HepG2 (cell line): ENCODE measurements around the gene CALU. TPM values are rescaled to one million over a fixed set of nuclear protein-coding genes. Genes with fewer than 3 reads are reported as not detected.

Source experiments
- BCL6 ChIP-seq: IDR thresholded peaks from 2 replicates; pipeline ENCODE4 v1.6.1; 2016; ENCODE audit warnings: missing genetic modification reagents, missing compliant biosample characterization
- CREB1 ChIP-seq, 2 experiments: fragments of 450-650 bp in 1 of 2; IDR thresholded peaks; 2 replicates each; pipeline ENCODE4 v1.6.1; 2016 to 2017; ENCODE audit warnings: control low read depth in 1 of 2, mild to moderate bottlenecking in 1 of 2, missing compliant biosample characterization in 1 of 2, missing genetic modification characterization in 1 of 2
- FOXA3 ChIP-seq: IDR thresholded peaks from 2 replicates; pipeline ENCODE4 v1.6.1; 2016; ENCODE audit warnings: missing genetic modification reagents, missing compliant biosample characterization
- GMEB1 ChIP-seq: sonication (generic); formaldehyde crosslinking; IDR thresholded peaks from 2 replicates; pipeline ENCODE4 v1.5.1; 2020; ENCODE audit warnings: missing genetic modification reagents, mild to moderate bottlenecking, borderline replicate concordance
- ISL2 ChIP-seq: sonication (generic); formaldehyde crosslinking; IDR thresholded peaks from 2 replicates; pipeline ENCODE4 v1.5.0; 2020; ENCODE audit warnings: missing genetic modification reagents
- MAFG ChIP-seq: sonication (generic); formaldehyde crosslinking; IDR thresholded peaks from 2 replicates; pipeline ENCODE4 v1.5.1; 2020; ENCODE audit warnings: mild to moderate bottlenecking, missing genetic modification reagents
- NR2F2 ChIP-seq: IDR thresholded peaks from 2 replicates; pipeline ENCODE4 v1.6.1; 2012; ENCODE audit warnings: low read depth, inconsistent platforms, borderline replicate concordance
- NR2F6 ChIP-seq, 2 experiments: IDR thresholded peaks; 2 replicates each; pipeline ENCODE4 v1.6.1; 2016; ENCODE audit warnings: antibody characterized with exemption in 1 of 2, mild to moderate bottlenecking in 1 of 2
- PPARG ChIP-seq: conservative IDR thresholded peaks from 2 replicates; pipeline ENCODE4 v1.6.1; 2016; ENCODE audit warnings: missing biosample characterization, missing genetic modification reagents
- TBX3 ChIP-seq: fragments of 450-650 bp; IDR thresholded peaks from 2 replicates; pipeline ENCODE4 v1.6.1; 2017; ENCODE audit warnings: antibody characterized with exemption, mild to moderate bottlenecking, inconsistent platforms, borderline replicate concordance
- YEATS2 ChIP-seq: sonication (generic); formaldehyde crosslinking; IDR thresholded peaks from 2 replicates; pipeline ENCODE4 v1.4.0; 2020; ENCODE audit warnings: missing genetic modification reagents, borderline replicate concordance
- ZNF597 ChIP-seq: sonication (generic); formaldehyde crosslinking; IDR thresholded peaks from 2 replicates; pipeline ENCODE4 v1.5.0; 2020; ENCODE audit warnings: missing genetic modification reagents
- ZNF75D ChIP-seq: sonication (generic); formaldehyde crosslinking; IDR thresholded peaks from 2 replicates; pipeline ENCODE4 v1.8.1; 2023; ENCODE audit warnings: missing genetic modification reagents, mild to moderate bottlenecking, borderline replicate concordance
- polyA plus RNA-seq, 8 experiments: library from polyadenylated mRNA; depleted of rRNA in 3 of 8; stranded (reverse) in 7 of 8; unstranded in 1 of 8; fragments of >200 nt; fragmentation: Illumina TruSeq in 4 of 8; extraction: Trizol in 4 of 8; gene quantifications; 2 replicates each; pipeline versions ENCODE4 v1.2.1 to v1.2.3, GENCODE V29; 2011 to 2016; ENCODE audit warnings: low read depth in 4 of 8, missing spikeins in 1 of 8, mixed read lengths in 1 of 8; ENCODE audit not compliant: insufficient read depth in 1 of 8
- total RNA-seq, 5 experiments: library from RNA; depleted of rRNA; stranded (reverse); fragments of >200 nt; fragmentation: Illumina TruSeq; extraction: Trizol; gene quantifications; 2 replicates each; pipeline ENCODE4 v1.2.3, GENCODE V29; 2016; ENCODE audit warnings: low read depth in 1 of 5
- TF ChIP-seq, protein P1 (sequence below): sonication (generic); formaldehyde crosslinking; IDR thresholded peaks from 2 replicates; pipeline ENCODE4 v1.5.1; 2020; ENCODE audit warnings: mild to moderate bottlenecking, missing genetic modification reagents, borderline replicate concordance

The CALU gene
- total and polyA plus RNA-seq, 2 of the 13 experiments (the other 11 are each of a cell fraction or from before 2014, with no cell fraction given) = 198 to 252 TPM

DNA sequence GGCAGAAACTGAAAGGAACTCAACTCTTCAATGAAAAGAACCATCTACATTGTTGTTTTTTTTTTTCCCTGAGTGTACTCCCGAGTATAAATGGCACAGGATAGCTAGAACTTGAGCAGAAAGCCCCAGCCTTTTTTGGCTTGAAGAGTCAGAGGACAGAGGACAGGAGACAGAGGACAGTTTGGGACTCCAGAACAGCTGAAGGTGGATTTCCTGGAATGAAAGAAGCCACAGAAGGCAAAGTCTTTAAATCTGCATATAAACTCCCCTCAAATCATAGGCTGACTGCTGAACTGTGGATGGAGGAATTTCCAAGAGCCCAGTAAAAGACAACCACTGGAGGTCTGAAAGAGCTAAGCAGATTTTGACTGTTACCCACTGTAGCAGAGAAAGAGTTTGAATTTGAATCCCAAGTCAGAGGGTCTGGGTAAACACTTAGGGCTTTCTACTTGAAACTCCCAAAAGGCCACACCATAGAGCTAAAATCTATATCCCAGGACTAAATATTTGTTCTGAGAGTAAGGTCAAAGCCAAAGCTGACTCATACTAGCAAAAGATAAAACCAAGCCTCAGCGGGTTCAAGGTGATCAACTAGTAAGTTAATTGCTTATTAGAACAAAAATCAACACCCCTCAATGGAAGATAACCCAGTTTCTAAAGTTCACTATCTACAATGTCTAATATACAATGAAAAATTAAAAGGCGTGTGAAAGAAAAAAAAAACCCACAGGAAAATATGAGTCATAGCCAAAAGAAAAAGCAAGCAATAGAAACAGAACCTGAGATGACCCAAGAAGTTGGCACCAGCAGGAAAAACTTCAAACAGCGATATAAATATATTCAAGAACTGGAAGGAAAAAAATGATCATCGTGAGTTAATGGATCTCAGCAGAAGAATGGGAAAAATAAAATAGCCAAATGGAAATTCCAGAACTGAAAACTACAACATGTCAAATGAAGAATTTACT is 38.3 kb downstream of the CALU start (continued):
- TF ChIP-seq ZNF597 (CRISPR knock-in tag) = no peak
- peak; percentile 50; the same call in 1 of the 2 replicates for TF ChIP-seq TBX3
- TF ChIP-seq ISL2 = 0 out of 2 replicates have a peak, but pooled peaks have one; percentile 33
- TF ChIP-seq GMEB1 (CRISPR knock-in tag) = no peak
- no peak for TF ChIP-seq YEATS2 (CRISPR knock-in tag)
- TF ChIP-seq MAFG (CRISPR knock-in tag) = no peak
- TF ChIP-seq CREB1 (IDR thresholded peaks at IDR 0.05) = no peak
- peak; percentile 27; the same call in 1 of the 2 replicates for TF ChIP-seq CREB1 (CRISPR knock-in tag; IDR thresholded peaks at IDR 0.05)
- TF ChIP-seq BCL6 (CRISPR knock-in tag) = 0 out of 2 replicates have a peak, but pooled peaks have one; percentile 14
- TF ChIP-seq NR2F6 (IDR thresholded peaks at IDR 0.05) = peak; percentile 73
- peak; percentile 17; the same call in 1 of the 2 replicates for TF ChIP-seq NR2F6 (CRISPR knock-in tag; IDR thresholded peaks at IDR 0.05)
- TF ChIP-seq PPARG (CRISPR knock-in tag) = 0 out of 2 replicates have a peak, but pooled peaks have one; percentile 11
- TF ChIP-seq ZNF75D = no peak
- TF ChIP-seq NR2F2 = peak; percentile 63; the same call in 1 of the 2 replicates
- TF ChIP-seq, protein P1, sequence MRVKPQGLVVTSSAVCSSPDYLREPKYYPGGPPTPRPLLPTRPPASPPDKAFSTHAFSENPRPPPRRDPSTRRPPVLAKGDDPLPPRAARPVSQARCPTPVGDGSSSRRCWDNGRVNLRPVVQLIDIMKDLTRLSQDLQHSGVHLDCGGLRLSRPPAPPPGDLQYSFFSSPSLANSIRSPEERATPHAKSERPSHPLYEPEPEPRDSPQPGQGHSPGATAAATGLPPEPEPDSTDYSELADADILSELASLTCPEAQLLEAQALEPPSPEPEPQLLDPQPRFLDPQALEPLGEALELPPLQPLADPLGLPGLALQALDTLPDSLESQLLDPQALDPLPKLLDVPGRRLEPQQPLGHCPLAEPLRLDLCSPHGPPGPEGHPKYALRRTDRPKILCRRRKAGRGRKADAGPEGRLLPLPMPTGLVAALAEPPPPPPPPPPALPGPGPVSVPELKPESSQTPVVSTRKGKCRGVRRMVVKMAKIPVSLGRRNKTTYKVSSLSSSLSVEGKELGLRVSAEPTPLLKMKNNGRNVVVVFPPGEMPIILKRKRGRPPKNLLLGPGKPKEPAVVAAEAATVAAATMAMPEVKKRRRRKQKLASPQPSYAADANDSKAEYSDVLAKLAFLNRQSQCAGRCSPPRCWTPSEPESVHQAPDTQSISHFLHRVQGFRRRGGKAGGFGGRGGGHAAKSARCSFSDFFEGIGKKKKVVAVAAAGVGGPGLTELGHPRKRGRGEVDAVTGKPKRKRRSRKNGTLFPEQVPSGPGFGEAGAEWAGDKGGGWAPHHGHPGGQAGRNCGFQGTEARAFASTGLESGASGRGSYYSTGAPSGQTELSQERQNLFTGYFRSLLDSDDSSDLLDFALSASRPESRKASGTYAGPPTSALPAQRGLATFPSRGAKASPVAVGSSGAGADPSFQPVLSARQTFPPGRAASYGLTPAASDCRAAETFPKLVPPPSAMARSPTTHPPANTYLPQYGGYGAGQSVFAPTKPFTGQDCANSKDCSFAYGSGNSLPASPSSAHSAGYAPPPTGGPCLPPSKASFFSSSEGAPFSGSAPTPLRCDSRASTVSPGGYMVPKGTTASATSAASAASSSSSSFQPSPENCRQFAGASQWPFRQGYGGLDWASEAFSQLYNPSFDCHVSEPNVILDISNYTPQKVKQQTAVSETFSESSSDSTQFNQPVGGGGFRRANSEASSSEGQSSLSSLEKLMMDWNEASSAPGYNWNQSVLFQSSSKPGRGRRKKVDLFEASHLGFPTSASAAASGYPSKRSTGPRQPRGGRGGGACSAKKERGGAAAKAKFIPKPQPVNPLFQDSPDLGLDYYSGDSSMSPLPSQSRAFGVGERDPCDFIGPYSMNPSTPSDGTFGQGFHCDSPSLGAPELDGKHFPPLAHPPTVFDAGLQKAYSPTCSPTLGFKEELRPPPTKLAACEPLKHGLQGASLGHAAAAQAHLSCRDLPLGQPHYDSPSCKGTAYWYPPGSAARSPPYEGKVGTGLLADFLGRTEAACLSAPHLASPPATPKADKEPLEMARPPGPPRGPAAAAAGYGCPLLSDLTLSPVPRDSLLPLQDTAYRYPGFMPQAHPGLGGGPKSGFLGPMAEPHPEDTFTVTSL (CRISPR knock-in tag) = peak; percentile 62; the same call in 1 of the 2 replicates
- TF ChIP-seq FOXA3 = peak; percentile 18; the same call in 1 of the 2 replicates
